NOMO-1 treated with dmso at 0.1 percent for 144 hours (cell line): Measurements from ENCODE around the gene COL4A3.
"Not testable (repeated sequence)": the region's sequence is repeated elsewhere in the genome, so short reads cannot be mapped to it uniquely, and the experiment has no call there.

Experiments used
- DNase-seq: peaks from one replicate; lab custom pipeline; 2025; ENCODE audit not compliant: unreplicated experiment; lab: John Stamatoyannopoulos, UW

Gene COL4A3

DNA sequence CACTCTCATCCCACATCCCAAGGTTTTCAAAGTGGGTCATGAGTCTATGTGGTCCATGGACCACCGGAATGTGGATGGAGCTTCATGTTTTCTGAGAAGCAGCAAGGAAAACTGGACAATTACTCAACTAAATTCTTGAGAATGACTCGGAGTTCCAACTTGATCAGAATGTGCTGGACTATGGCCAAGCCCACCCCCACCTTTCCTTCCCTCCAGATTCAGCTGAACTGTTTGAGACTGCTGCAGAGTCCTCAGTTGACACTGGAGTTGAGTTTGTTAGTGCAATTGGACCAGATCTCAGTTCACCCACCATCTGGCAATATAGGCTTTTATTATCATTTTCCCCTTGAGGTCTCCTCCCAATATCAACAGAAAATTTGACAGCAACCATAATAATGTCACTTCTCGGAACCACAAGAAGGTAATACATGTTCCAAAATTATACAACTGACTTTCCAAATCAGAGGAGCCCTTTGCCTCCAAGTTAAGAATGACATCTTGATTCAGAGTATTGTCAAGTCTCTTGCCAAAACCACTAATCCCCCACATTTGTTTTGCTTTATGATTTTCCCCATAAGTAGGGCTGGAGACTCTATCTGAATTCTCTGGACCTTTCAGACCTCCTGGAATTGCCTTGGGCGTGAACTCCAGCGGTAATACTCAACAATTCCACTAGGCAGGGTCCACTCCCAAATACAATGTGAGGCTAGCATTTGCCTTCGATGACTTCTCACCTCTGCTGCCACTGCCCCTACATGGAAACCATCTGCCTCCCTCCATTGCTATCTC is 9.2 kb upstream of the COL4A3 start:
- no peak for DNase-seq

- no peak for DNase-seq
Observed at GRCh38 chr2:227160164-227160563, 4.3 kb upstream of the COL4A3 start.

- DNase-seq, result no peak
Observed at GRCh38 chr2:227161947-227162346, 2.5 kb upstream of the COL4A3 start.

- DNase-seq, result no peak
Observed at GRCh38 chr2:227163485-227163997, 883 bp upstream of the COL4A3 start.

GRCh38 chr2:227164763-227165291 is 403 bp downstream of the COL4A3 start:
- DNase-seq, result no peak

DNA sequence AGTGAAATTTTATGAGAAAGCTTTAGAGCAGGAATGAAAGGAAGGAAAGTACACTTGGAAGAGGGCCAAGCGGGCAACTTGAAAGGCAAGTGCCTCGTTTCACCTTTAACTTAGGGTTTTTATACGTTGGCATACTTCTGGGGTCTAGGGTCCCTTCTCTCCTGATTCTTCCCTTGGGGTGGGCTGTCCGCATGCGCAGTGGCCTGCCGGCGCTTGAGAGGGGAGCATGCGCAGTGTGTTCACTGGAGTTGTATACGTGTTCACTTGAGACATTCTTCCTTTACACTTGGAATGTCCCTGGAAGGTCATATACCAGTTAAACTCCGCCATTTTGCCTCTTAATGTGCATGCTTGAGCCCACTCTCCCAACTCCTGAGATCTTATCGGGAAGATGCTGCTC is 7.4 kb downstream of the COL4A3 start:
- not testable (repeated sequence) for DNase-seq

- no peak for DNase-seq
Observed at GRCh38 chr2:227177592-227178336, 13.3 kb downstream of the COL4A3 start.

GRCh38 chr2:227179988-227180685 is 15.7 kb downstream of the COL4A3 start:
- no peak for DNase-seq

- no peak for DNase-seq
Observed at GRCh38 chr2:227180770-227181169, 16.3 kb downstream of the COL4A3 start.

GRCh38 chr2:227182765-227183164 is 18.3 kb downstream of the COL4A3 start:
- no peak for DNase-seq

GRCh38 chr2:227183657-227184367 is 19.4 kb downstream of the COL4A3 start:
- no peak for DNase-seq

- no peak for DNase-seq
Observed at GRCh38 chr2:227185615-227186232, 21.3 kb downstream of the COL4A3 start.

GRCh38 chr2:227186751-227187150 is 22.3 kb downstream of the COL4A3 start:
- no peak for DNase-seq

GRCh38 chr2:227188292-227188691 is 23.9 kb downstream of the COL4A3 start:
- peak; percentile 58 for DNase-seq

- DNase-seq, result no peak
Observed at GRCh38 chr2:227191367-227191766, 26.9 kb downstream of the COL4A3 start.

DNA sequence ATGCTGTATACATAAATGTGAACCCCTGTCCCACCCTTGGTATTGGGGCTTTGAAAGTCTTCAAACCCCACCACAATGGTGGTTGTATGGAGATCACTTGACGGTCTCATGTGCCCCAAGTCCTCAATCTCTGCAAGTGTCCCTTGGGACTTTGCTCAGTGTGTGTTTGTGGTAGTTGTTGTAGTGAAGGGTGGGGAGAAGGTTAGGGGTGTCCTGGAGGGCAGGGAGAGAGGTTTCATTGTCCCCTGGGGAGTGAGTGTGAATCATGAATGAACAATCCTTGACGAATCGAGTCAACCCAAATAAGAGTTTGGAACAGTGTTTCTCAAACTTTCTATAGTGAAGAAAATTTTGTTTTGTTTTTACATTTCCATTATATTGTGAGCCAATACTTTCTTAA is 28.1 kb downstream of the COL4A3 start:
- no peak for DNase-seq

- DNase-seq, result no peak
Observed at GRCh38 chr2:227194219-227194618, 29.8 kb downstream of the COL4A3 start.

GRCh38 chr2:227198866-227199265 is 34.4 kb downstream of the COL4A3 start:
- no peak for DNase-seq

- no peak for DNase-seq
Observed at GRCh38 chr2:227201771-227202170, 37.3 kb downstream of the COL4A3 start.

DNA sequence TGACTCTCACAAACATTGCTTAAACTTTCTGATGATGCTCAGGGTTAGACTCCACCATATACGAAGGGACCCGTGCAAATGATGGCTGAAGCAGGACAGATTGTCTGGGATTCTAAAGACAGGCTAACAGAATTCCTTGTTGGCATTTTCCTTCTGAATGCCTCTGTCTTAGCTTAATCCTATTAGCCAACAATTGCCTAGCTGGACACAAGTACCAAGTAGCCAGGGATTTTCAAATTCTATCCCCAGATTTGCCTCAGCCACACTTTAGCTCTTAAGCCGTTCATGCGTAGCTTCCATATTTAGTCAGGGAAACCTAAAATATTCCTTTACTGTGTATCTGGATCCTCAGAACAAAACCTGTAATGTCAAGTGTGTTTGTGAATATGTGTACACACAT is 40.0 kb downstream of the COL4A3 start:
- DNase-seq, result no peak
